Measurements from ENCODE around the gene CTAGE9.
"Not testable (repeated sequence)": the region's sequence is repeated elsewhere in the genome, so short reads cannot be mapped to it uniquely, and the experiment has no call there.

Gene CTAGE9

GRCh38 chr6:131727868-131728267 lies 17.1 kb upstream of the CTAGE9 start:
- DNase-seq = no peak

- no peak for DNase-seq
Observed at GRCh38 chr6:131727467-131727866, 16.6 kb upstream of the CTAGE9 start.

GRCh38 chr6:131724114-131724513 lies 13.3 kb upstream of the CTAGE9 start:
- no peak for DNase-seq

GRCh38 chr6:131721161-131721560 lies 10.3 kb upstream of the CTAGE9 start:
- no peak for DNase-seq

GRCh38 chr6:131717836-131718542 lies 7.2 kb upstream of the CTAGE9 start:
- no peak for DNase-seq

GRCh38 chr6:131715567-131715966 lies 4.8 kb upstream of the CTAGE9 start:
- not testable (repeated sequence) for DNase-seq

- DNase-seq = not testable (repeated sequence)
Observed at GRCh38 chr6:131703905-131704304, 6.9 kb downstream of the CTAGE9 start.

GRCh38 chr6:131700851-131701250 lies 10.0 kb downstream of the CTAGE9 start:
- not testable (repeated sequence) for DNase-seq

GRCh38 chr6:131696956-131697355 lies 13.9 kb downstream of the CTAGE9 start:
- DNase-seq = no peak

- DNase-seq = no peak
Observed at GRCh38 chr6:131694832-131695426, 15.9 kb downstream of the CTAGE9 start.

GRCh38 chr6:131693384-131693783 lies 17.4 kb downstream of the CTAGE9 start:
- DNase-seq = no peak

DNA sequence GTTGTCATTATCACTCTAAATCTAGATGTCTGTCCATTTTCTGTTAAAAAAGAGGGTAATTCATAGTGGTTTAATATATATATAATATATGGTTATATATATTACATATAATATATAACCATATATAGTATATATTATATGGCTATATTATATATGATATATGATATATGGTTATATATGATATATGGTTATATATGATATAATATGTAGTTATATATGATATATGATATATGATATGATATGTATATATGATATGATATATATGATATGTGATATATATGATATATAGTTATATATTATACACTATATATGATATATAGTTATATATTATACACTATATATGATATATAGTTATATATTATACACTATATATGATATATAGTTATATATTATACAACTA lies 18.2 kb downstream of the CTAGE9 start:
- DNase-seq = no peak

DNA sequence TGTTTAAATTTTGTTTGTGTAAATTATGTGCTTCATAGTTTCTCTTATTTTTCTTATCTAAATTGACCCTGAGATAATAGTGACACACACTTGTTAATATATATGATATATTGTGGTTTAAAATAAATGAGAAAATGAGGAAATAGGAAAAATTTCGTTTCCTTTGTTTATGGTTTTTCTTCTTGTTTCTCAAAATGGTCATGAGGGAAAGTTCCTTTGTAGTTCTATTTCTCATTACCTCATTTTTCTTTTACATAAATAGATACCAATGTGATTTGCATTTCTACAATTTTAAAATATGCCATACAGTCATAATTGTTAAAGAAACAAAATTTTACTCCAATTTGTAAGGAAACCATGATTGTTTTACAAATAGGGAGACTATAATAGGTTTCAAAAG lies 18.8 kb downstream of the CTAGE9 start:
- no peak for DNase-seq

DNA sequence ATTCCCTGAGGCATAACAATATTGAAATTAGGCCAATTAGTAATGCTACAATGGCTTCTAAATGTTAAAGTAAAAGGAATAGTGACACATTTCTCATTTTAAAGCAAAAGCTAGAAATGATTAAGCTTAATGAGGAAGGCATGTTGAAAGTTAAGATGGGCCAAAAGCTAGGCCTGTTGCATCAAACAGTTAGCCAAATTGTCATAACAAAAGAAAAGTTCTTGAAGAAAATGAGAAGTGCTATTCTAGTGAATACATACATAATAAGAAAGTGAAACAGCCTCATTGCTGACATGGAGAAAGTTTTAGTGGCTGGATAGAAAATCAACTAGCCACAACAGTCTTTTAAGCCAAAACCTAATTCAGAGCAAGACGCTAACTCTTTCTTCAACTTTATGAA lies 22.5 kb downstream of the CTAGE9 start:
- no peak for DNase-seq

DNA sequence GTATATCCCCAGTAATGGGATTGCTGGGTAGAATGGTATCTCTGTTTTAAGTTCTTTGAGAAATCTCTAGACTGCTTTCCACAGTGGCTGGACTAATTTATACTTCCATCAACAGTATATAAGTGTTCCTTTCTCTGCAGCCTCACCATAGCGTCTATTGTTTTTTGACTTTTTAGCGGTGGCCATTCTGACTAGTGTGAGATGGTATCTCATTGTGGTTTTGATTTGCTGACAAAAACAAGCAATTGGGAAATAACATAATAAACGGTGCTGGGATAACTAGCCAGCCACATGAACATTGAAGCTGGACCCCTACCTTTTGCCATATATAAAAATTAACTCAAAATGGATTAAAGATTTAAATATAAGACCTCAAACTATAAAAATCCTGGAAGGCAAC lies 23.8 kb downstream of the CTAGE9 start:
- no peak for DNase-seq

- DNase-seq = no peak
Observed at GRCh38 chr6:131685266-131685780, 25.5 kb downstream of the CTAGE9 start.

DNA sequence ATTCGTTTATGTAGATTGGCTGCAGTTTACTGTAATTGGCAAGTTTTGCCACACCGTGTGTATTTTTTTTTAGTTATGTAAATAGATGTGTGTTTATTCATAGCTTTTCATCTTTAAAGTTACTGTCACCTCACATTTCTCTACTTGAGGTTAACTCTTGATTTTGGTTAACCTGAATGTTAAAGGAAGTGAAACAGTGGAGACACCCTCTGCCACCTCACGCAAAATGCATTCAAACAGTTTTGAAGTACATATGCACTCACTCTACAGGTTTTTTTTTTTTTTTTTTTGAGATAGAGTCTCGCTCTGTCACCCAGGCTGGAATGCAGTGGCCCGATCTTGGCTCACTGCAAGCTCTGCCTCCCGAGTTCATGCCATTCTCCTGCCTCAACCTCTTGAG lies 27.3 kb downstream of the CTAGE9 start:
- DNase-seq = no peak

DNA sequence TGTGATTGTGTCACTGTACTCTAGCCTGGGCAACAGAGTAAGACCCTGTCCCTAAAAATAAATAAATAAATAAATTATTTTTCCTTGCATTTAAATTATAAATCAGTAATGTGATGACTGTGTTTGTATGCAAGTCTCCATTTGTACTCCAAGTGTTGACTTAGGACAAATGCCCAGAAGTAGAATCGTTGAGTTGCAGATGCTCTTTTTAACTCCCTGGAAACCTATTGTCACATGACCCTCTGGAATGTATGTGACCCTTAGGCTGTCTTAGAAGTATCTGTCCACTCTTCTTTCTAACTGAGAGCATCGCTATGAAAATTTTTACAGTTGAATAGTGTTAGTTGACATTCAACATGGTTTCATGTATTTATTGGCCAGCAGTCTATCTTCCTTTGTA lies 28.4 kb downstream of the CTAGE9 start:
- no peak for DNase-seq

DNA sequence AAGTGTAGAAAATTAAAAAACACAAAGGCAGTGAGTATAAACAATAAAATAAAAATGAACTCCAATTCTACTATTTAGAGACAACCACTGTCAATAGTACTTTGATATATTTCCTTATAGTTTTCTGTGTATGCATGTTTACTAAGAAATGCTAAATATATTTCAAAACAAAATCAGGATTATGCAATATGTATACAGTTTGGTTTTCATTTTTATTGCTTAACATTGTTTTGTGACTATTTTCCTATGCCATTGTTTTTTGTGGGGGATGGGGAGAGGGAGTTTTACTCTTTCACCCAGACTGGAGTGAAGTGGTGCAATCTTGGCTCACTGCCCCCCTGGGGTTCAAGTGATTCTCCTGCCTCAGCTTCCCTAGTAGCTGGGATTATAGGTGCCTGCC lies 29.2 kb downstream of the CTAGE9 start:
- DNase-seq = no peak

DNA sequence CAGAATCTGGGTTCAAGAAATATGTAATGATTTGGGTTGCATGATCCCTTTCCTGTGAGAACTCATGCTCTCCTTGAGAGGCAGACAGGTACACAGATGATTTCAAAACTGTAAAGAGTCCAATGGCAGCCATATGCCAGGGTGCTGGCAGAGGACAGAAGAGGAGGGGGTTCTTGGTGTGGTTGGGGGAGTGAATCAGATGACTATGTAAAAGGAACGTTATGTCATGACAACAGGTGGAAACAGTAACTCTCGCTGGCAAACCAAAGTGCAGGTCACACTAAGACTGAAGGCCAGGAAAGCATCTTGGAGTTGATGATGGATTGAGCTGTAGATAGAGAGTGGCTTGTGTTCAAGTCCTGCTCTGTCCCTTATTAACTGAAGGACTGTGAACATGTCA lies 29.9 kb downstream of the CTAGE9 start:
- DNase-seq = no peak

DNA sequence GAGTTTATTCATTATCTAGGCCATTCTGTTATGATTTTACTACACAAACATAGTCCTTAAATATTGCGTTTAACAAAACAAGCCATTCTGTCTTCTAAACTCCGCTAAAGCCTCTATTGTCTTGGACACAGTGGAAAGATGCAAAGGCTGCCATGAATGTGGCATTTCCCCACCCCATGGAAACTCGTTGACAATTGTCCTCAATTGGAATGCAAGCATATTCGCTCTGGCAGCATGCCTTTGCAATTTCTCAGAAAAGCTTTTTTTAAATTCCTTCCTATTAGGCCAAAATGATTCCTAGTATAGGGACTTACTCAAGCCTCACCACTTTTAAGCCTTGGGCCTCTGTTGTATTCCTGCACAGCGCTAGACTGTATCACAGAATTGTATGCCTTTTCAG lies 32.4 kb downstream of the CTAGE9 start:
- no peak for DNase-seq

DNA sequence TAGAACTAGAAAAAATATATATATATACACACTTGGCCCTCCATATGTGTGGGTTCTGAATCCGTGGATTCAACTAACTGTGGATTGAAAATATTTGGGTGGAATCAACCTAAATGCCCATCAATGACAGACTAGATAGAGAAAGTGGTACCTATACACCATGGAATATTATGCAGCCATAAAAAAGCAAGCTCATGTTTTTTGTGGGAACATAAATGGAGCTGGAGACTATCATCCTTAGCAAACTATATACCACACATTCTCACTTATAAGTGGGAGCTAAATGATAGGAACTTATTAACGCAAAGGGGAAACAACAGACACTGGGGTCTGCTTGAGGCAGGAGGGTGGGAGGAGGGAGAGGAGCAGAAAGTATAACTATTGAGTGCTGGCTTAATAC lies 37.6 kb downstream of the CTAGE9 start:
- no peak for DNase-seq

DNA sequence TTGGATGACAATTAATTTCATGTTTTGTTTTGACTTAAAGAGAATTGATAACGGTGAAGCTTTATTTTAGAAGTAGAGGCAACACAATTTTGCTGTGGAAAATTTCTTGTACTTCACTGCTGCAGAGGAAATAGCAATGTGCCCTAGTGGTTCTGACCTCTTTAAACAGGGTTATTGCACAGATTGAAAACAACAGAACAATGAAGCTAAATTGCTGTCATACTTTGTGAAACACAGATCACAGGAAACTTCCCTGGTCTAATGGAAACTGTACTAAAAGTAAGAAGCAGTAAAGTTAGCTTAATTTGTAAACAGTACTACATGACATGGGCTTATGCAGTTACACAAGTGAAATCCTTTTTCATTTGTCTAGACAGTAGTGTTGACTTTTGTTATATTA lies 40.9 kb downstream of the CTAGE9 start:
- DNase-seq = no peak

GRCh38 chr6:131663578-131664165 lies 47.1 kb downstream of the CTAGE9 start:
- no peak for DNase-seq
